Activated CD8-positive, alpha-beta memory T cell treated with anti-CD3 and anti-CD28 coated beads, Interleukin-2, amount 50 U/mL, for 24 hours (primary cell): ENCODE measurements around the gene BCR.
"Not testable (repeated sequence)": the region's sequence is repeated elsewhere in the genome, so short reads cannot be mapped to it uniquely, and the experiment has no call there.

Source experiments
- DNase-seq: peaks from one replicate; pipeline ENCODE4 v3.0.0-alpha.2; 2020; ENCODE audit errors: extremely low read depth

Gene BCR

DNA sequence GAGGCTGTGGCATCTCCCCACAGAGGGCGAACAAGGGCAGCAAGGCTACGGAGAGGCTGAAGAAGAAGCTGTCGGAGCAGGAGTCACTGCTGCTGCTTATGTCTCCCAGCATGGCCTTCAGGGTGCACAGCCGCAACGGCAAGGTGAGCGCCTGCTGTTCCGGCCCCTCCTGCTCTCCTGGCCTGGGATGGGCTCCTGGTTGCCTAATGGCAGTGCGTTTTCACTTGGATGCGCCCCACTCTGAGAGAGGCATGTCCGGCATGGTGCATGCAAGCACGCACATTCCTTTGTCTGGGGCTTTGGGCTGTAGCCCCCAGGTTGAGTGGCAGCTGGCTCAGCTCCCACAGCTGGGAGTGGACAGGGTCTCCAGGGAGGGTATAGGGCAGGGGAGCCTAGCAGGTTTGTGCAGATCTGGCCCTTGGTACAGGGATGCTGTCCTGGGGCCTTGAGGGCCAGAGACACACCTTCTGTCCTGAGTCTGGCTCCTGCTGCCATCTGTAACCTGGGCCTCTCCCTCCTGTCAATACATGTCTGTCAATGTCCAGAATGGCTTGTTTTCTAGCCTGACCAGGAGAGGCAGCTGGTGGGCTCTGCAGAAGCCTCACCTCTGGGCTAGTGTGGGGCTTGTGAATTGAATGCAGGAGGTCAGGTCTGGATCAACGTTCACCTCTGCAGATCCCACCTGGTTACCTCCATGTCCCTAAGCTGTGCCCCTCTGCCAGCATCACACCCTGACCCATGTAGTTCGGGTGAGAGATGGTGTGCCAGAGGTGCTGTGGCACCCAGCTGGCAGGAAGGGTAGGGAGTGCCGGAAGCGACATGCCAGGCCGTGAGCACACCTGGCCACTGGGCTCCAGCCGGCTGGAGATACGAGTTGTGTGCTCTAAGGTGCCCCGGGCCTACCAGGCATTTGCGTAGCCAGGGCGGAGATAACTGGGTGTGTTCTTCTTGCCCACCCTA, 107.1 kb downstream of the BCR start:
- no peak for DNase-seq

- no peak for DNase-seq
These were observed 108.2 kb downstream of the BCR start for GRCh38 chr22:23288301-23289129.

DNA sequence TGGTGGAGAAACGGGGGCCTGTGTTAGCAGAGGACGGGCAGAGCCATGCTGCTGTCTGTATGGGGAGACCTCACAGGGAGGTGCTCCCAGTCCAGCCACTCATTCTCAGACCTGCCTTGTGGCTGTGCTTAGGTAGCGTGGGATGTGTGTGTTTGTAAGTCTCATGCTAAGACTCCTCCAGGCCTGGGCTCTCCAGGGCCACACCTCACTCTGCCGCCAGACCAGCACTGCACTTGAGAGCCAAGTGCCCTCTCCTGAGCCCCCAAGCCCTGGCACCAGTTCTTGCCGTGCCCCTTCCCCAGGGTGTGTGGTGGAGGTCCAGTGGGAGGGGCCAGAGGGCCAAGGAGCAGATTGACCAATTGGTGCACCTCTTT, 108.8 kb downstream of the BCR start:
- DNase-seq, result no peak

DNA sequence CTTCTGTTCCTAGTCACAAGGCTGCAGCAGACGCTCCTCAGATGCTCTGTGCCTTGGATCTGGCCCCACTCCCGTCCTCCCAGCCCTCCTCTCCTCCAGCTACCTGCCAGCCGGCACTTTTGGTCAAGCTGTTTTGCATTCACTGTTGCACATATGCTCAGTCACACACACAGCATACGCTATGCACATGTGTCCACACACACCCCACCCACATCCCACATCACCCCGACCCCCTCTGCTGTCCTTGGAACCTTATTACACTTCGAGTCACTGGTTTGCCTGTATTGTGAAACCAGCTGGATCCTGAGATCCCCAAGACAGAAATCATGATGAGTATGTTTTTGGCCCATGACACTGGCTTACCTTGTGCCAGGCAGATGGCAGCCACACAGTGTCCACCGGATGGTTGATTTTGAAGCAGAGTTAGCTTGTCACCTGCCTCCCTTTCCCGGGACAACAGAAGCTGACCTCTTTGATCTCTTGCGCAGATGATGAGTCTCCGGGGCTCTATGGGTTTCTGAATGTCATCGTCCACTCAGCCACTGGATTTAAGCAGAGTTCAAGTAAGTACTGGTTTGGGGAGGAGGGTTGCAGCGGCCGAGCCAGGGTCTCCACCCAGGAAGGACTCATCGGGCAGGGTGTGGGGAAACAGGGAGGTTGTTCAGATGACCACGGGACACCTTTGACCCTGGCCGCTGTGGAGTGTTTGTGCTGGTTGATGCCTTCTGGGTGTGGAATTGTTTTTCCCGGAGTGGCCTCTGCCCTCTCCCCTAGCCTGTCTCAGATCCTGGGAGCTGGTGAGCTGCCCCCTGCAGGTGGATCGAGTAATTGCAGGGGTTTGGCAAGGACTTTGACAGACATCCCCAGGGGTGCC, 109.8 kb downstream of the BCR start:
- peak; percentile 12 for DNase-seq

DNA sequence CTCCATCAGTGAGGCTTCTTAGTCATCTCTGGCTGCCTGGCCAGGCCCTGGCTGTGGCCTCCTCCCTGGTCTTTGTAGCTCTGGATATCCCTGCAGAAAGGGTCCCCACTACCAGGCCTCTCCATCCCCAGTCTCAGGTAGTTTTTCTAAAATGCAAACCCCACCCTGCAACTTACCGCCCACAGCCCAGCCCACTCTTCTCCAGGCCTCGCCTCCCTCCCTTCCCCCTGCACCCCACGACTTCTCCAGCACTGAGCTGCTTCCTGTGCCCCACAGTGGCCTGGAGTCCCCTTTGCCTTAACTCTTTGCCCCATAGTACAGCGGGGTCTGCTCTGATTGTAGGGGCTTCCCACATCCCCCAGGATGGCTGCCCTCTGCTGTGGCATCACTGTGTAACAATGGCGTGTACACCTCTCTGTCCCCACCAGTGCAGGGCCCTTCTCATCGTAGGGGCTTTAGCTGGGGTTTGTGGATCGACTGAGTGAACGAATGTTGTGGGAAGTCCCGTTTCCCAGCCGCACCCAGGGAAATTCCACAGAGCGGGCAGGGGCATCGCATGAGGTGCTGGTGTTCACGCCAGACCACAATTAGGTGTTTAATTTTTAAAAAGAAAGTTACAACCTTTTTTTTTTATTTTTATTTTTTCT, 111.6 kb downstream of the BCR start:
- no peak for DNase-seq

GRCh38 chr22:23292453-23293350, 112.4 kb downstream of the BCR start:
- no peak for DNase-seq

DNA sequence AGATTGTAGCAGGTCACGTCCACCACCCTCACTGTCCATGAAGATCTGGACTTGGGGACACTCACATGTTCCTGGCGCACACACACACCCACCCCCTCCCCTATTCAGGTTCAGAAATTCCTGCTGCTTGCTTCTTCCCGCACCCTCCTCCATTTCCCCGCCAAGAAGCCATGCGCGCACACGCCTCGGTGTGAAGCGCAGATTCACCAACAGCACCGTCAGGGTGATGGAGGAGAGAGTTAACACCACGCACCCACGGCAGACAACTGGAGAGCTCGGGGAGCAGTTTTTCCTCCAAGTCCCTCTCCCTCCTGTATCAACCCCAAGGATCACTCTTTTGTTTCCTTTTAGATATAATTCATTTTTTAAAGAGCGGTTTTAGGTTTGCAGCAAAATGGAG, 113.4 kb downstream of the BCR start:
- no peak for DNase-seq

DNA sequence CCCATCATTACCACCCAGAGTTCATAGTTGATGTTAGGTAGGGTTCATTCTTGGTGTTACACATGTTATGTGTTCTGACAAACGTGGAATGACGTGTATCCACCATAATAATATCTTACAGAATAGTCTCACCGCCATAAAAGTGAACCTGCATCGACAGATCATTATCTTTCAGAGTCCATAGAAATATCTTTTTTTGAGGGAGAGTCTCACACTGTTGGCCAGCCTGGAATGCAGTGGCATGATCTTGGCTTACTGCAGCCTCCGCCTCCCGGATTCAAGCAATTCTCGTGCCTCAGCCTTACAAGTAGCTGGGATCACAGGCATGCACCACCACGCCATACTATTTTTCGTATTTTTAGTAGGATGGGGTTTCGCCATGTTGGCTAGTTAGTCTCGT, 113.9 kb downstream of the BCR start:
- no peak for DNase-seq

- DNase-seq, result no peak
These were observed 120.2 kb downstream of the BCR start for GRCh38 chr22:23300476-23300875.

DNA sequence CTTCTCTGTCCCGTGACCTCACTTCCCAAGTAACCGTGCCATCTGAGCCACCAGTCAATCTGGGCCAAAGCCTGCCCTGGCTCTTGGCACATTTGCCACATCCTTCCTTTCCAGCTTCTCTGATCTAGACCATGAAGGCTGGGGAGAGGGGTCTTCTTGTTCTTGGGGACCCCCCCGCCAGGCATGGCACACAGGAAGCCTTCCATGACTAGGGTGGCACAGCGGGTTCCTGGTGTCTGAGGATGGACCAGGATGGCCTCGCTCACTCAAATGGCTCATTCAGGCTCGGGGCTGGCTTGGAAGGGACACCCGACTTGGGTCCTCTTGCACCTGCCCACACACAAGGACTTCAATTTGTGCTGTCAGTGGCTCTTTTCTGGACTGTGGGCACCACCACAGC, 121.3 kb downstream of the BCR start:
- DNase-seq, result no peak

- no peak for DNase-seq
These were observed 122.1 kb downstream of the BCR start for GRCh38 chr22:23302171-23303002.

- DNase-seq, result no peak
These were observed 125.1 kb downstream of the BCR start for GRCh38 chr22:23305321-23305910.

DNA sequence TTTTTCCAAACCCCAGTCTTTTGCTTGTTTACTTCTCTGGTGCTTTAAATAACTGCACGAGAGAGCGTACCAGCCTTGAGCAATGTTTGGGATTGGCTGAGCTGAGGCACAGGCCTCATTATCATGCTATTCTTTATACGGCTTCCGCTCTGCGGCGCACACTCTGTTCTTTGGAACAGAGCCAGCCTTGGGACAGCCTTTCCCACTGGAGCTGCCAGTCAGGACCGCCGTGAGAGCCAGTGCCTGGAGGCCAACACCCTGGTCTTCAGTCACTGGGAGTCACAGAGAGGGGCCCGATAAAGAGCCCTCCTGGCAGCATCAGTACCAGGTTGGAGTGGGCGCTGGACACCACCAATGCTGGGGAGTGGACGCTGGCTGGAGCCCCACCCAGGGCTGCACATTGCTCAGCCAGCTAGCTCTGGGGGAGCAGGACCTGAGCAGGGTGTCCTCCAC, 125.6 kb downstream of the BCR start:
- DNase-seq, result no peak

DNA sequence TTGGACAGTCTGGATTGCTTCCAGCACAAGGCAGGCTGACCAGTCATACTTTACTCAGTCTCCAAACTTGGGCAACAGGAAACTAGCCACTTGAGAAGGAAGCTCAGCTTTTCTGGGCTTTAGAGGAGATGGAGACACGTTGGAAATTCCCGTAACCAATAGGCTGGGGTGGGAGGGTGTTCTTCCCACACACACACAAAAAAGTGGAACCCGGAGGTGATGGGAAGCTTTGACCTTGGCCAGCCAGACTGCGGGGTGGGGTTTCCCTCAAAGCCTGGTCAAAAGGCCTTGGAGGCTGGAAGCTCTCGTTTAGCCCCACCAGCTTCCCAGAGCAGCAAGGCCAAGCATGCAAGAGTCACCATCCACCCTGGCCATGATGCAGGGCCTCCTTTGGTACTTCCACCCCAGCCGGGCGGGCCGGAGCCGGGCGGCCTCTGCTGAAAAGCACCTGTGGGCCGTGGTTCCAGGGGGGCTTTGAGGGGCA, 126.2 kb downstream of the BCR start:
- DNase-seq, result no peak

- no peak for DNase-seq
These were observed 126.6 kb downstream of the BCR start for GRCh38 chr22:23306926-23307325.

- not testable (repeated sequence) for DNase-seq
These were observed 127.2 kb downstream of the BCR start for GRCh38 chr22:23307511-23307910.

DNA sequence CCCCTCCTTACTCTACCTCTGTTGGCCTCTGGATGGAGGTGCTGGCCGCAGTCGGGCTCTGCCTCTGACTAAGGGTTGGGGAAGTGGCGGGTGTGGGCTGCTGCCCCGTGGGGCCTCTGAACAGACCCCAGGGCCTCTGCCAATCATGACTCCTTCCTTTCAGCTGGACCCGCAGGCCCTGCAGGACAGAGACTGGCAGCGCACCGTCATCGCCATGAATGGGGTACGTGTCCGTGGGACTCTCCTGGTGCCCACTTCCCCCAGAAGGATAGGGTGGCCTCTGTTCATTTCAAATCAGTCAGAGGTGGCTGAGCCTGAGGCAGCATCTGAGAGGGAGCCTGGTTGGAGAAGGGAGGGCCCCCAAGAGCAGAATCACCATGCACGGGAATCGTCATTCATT, 129.0 kb downstream of the BCR start:
- not testable (repeated sequence) for DNase-seq

DNA sequence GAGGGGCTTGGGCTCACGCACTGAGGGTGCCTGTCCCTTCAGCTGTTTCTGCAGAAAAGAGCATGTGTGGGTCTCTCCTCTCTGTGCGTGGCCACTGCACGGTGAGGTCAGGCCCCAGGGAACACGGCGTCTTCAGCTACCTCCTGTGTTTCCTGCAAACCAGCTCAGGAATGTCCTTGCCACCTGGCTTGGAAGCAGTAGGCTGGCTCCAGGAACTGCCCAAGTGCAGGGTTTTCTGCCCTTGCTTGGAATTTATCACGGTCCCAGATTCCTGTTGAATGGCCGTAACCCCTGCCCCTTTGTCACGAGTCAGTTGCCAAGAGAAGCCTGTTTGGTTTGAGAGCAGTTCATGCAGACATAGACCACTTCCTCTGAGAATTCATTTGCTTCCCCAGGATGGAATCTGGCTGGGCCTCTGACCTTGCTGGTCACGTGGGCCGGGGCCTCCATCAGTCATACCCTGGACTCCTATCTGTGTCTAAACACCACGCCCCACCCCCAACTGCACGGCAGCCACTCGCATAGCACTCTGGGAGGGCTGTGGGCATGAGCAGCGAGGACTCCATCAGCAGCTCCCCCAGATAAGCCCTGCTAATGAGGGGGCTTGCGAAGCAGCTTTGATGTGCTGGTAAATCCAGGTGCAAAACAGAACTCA, 130.3 kb downstream of the BCR start:
- DNase-seq, result not testable (repeated sequence)
